Endothelial cell of umbilical vein (primary cell): ENCODE results near the gene ZNF248. TPM values are rescaled to one million over a fixed set of nuclear protein-coding genes. Genes with fewer than 3 reads are reported as not detected.

Experiments used
- BruUV-seq: library from RNA; stranded (reverse); fragments of 400-500 nt; replicated peaks from 2 replicates; lab custom pipeline; 2021; lab: Mats Ljungman, UMichigan
- CTCF ChIA-PET: fragments of 300-600, 350-600 bp; sonication (Branson Sonifier 250); formaldehyde crosslinking; loops from one replicate; lab custom pipeline; 2021; ENCODE audit warnings: antibody characterized with exemption, inconsistent platforms; lab: Charles Lee
- POLR2A ChIA-PET: fragments of 300-600, 350-600 bp; sonication (Branson Sonifier 250); formaldehyde crosslinking; loops from one replicate; lab custom pipeline; 2021; ENCODE audit warnings: antibody characterized with exemption, inconsistent platforms; lab: Charles Lee
- DNase-seq: peaks from one replicate; pipeline ENCODE4 v3.0.0-alpha.2; 2011; ENCODE audit warnings: low read depth, low spot score
- FAIRE-seq: peaks from 2 replicates; lab custom pipeline; 2011; peaks lifted over from hg19 to GRCh38; lab: Jason Lieb, UNC
- H2AFZ ChIP-seq: 2 replicates; pipeline ENCODE4 v1.6.0; 2012; ENCODE audit warnings: low read depth, low read length, control low read depth, inconsistent platforms
- H3K27ac ChIP-seq: 2 replicates; pipeline ENCODE4 v1.5.1; 2011; ENCODE audit warnings: low read depth, mild to moderate bottlenecking, control low read depth, low read length, moderate library complexity; ENCODE audit not compliant: insufficient read depth
- H3K27me3 ChIP-seq, 2 experiments: 2 replicates each; pipeline versions ENCODE4 v1.6.0 to v1.6.1; 2011; ENCODE audit warnings: low read length in 2 of 2, mixed read lengths in 1 of 2; ENCODE audit not compliant: control insufficient read depth in 2 of 2, insufficient read depth in 2 of 2
- H3K36me3 ChIP-seq, 2 experiments: 2 replicates in 1 of 2; 3 replicates in 1 of 2; pipeline ENCODE4 v1.5.1; 2011; ENCODE audit warnings: low read length in 2 of 2, mild to moderate bottlenecking in 1 of 2, moderate library complexity in 1 of 2; ENCODE audit not compliant: control insufficient read depth in 2 of 2, insufficient read depth in 2 of 2; ENCODE audit errors: extremely low read depth in 1 of 2
- H3K4me1 ChIP-seq: 3 replicates; pipeline ENCODE4 v1.5.1; 2011; ENCODE audit warnings: mild to moderate bottlenecking, low read length; ENCODE audit not compliant: control insufficient read depth, insufficient read depth; ENCODE audit errors: extremely low read depth
- H3K4me2 ChIP-seq: 2 replicates; pipeline ENCODE4 v1.6.1; 2011; ENCODE audit warnings: low read length, control low read depth, mixed read lengths; ENCODE audit not compliant: insufficient read depth
- H3K4me3 ChIP-seq, 3 experiments: fragments of 200-600 bp in 1 of 3; sonication (generic), shearing (Covaris generic) in 1 of 3; replicated peaks in 1 of 3; 2 replicates each; pipeline ENCODE4 v1.5.1; 2011 to 2016; ENCODE audit warnings: control low read depth in 3 of 3, low read length in 3 of 3, mild to moderate bottlenecking in 2 of 3, inconsistent platforms in 1 of 3, low read depth in 1 of 3, moderate library complexity in 1 of 3; ENCODE audit not compliant: insufficient read depth in 1 of 3
- H3K79me2 ChIP-seq: 2 replicates; pipeline ENCODE4 v1.6.0; 2012; ENCODE audit warnings: low read length, inconsistent platforms; ENCODE audit not compliant: control insufficient read depth, insufficient read depth
- H3K9ac ChIP-seq: replicated peaks from 2 replicates; pipeline ENCODE3; 2011; ENCODE audit warnings: low read length, control low read depth; ENCODE audit not compliant: insufficient read depth; ENCODE audit errors: extremely low read depth
- H3K9me1 ChIP-seq: replicated peaks from 3 replicates; pipeline ENCODE4 v1.6.0; 2011; ENCODE audit warnings: mild to moderate bottlenecking, low read length; ENCODE audit not compliant: control insufficient read depth, insufficient read depth; ENCODE audit errors: extremely low read depth
- H3K9me3 ChIP-seq: replicated peaks from 2 replicates; pipeline ENCODE4 v1.5.1; 2012; ENCODE audit warnings: low read length, inconsistent platforms; ENCODE audit not compliant: control insufficient read depth, insufficient read depth
- H4K20me1 ChIP-seq: replicated peaks from 2 replicates; pipeline ENCODE3; 2011; ENCODE audit warnings: mild to moderate bottlenecking, low read length; ENCODE audit not compliant: control insufficient read depth, insufficient read depth; ENCODE audit errors: extremely low read depth
- CTCF ChIP-seq, 2 donors: IDR thresholded peaks; 1 replicate in 1 of 2; 2 replicates in 1 of 2; pipeline ENCODE4 v1.5.1; 2011; ENCODE audit warnings: low read length in 2 of 2, mild to moderate bottlenecking in 2 of 2, moderate library complexity in 2 of 2, control low read depth in 1 of 2, inconsistent platforms in 1 of 2, low read depth in 1 of 2; ENCODE audit not compliant: insufficient read depth in 1 of 2; ENCODE audit errors: extremely low read depth in 1 of 2
- EZH2 ChIP-seq: IDR thresholded peaks from 2 replicates; pipeline ENCODE4 v1.6.1; 2012; ENCODE audit warnings: borderline replicate concordance, low read depth, mild to moderate bottlenecking, moderate library complexity, low read length, inconsistent platforms; ENCODE audit not compliant: severe bottlenecking
- FOS ChIP-seq: IDR thresholded peaks from 2 replicates; pipeline ENCODE4 v1.6.1; 2011; ENCODE audit warnings: mild to moderate bottlenecking, low read length, moderate library complexity, borderline replicate concordance; ENCODE audit not compliant: insufficient read depth
- GATA2 ChIP-seq: IDR thresholded peaks from 2 replicates; pipeline ENCODE4 v1.7.0; 2011; ENCODE audit warnings: low read depth, mild to moderate bottlenecking, moderate library complexity, mixed read lengths, low read length; ENCODE audit not compliant: insufficient read length, insufficient read depth
- JUN ChIP-seq: IDR thresholded peaks from 2 replicates; pipeline ENCODE4 v1.6.1; 2011; ENCODE audit warnings: borderline replicate concordance, low read depth; ENCODE audit not compliant: insufficient read length, insufficient read depth
- MYC ChIP-seq: IDR thresholded peaks from one replicate; pipeline ENCODE4 v1.6.1; 2011; ENCODE audit warnings: mild to moderate bottlenecking, low read depth, low read length
- POLR2A ChIP-seq: IDR thresholded peaks from 2 replicates; pipeline ENCODE4 v1.6.1; 2012; ENCODE audit warnings: low read depth, mild to moderate bottlenecking, control low read depth, low read length
- POLR2AphosphoS5 ChIP-seq: IDR thresholded peaks from 2 replicates; pipeline ENCODE4 v1.6.1; 2012; ENCODE audit warnings: low read depth, mild to moderate bottlenecking, control low read depth, low read length, moderate library complexity; ENCODE audit not compliant: insufficient read depth
- dilution Hi-C: fragments of 300-500 bp; cut with MboI; formaldehyde crosslinking; loops from one replicate; pipeline ENCODE4 v1.15.0; 2019; ENCODE audit warnings: low sequenced_read_pairs; ENCODE audit not compliant: extremely low pct_ligation_motif_present
- intact Hi-C: fragments of 100-400 bp; cut with micrococcal nuclease; formaldehyde crosslinking; loops from one replicate; pipeline ENCODE4 v1.10.0; 2022
- polyA plus RNA-seq, 4 experiments: library from polyadenylated mRNA; depleted of rRNA in 3 of 4; stranded (reverse) in 3 of 4; unstranded in 1 of 4; fragments of >200 nt; gene quantifications; 2 replicates each; pipeline versions ENCODE4 v1.2.1 to v1.2.3, GENCODE V29; 2011 to 2012; ENCODE audit warnings: missing spikeins in 1 of 4
- total RNA-seq: library from RNA; stranded (reverse); gene quantifications from 2 replicates; pipeline ENCODE4 v1.2.3, GENCODE V29; 2021
- TF ChIP-seq, protein P1 (sequence below): IDR thresholded peaks from 2 replicates; pipeline ENCODE4 v1.6.1; 2011; ENCODE audit not compliant: insufficient read depth, insufficient read length

Gene ZNF248
- total and polyA plus RNA-seq, 2 donors (not counting 3 experiments of a cell fraction or from before 2014, with no cell fraction given): 4.3 to 6.5 TPM

DNA sequence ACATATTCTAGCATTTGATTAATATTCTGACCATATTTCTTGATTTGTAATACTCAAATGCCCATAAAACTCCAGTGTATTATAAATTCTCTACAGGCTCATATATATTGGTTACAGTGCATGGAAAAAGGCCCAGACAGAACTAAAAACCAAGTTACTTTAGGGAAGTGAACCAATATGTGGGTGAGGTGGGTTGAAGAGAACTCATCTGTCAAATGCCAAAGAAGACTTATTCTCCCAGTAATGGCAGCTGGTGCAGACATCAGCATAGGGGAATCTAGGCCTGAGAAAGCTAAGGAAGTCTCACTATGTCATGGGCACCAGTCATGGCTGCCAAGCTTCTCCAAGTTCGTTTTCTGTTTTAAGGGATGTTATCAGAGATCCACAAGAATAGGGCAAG, 30.6 kb downstream of the ZNF248 start:
- no peak overlapping the region for H3K4me2 ChIP-seq
- no peaks in the 10 kb centered on the region for H3K4me1 ChIP-seq
- H4K20me1 ChIP-seq: no peaks in the 10 kb centered on the region
- no peak overlapping the region for H3K9ac ChIP-seq
- H3K27ac ChIP-seq: no peak overlapping the region
- intact Hi-C loops: no loop called here
- no peaks in the 10 kb centered on the region for H3K79me2 ChIP-seq
- peaks cover under 1% of the 10 kb centered on the region for H3K9me3 ChIP-seq
- no peak overlapping the region for H3K4me3 ChIP-seq
- no peaks in the 10 kb centered on the region for H3K27me3 ChIP-seq
- FAIRE-seq (no peak), DNase-seq (no peak)
- H3K9me1 ChIP-seq: no peaks in the 10 kb centered on the region
- TF ChIP-seq CTCF (IDR thresholded peaks at IDR 0.05; ENCODE audit: extremely low read depth in 1 of 2, insufficient read depth in 1 of 2, low read depth in 1 of 2, low read length in 2 of 2) (no peak), MYC (no peak), EZH2 (no peak), FOS (no peak), POLR2A (no peak), GATA2 (no peak), POLR2AphosphoS5 (no peak), JUN (no peak)
- TF ChIP-seq, protein P1, sequence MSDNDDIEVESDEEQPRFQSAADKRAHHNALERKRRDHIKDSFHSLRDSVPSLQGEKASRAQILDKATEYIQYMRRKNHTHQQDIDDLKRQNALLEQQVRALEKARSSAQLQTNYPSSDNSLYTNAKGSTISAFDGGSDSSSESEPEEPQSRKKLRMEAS: no peak
- H2AFZ ChIP-seq: no peak overlapping the region
- BruUV-seq: no TSS peak
- dilution Hi-C loops: no loop called here
- CTCF ChIA-PET: no interaction called here
- peaks cover 2 to 4% of the 10 kb centered on the region in 2 experiments for H3K36me3 ChIP-seq
- POLR2A ChIA-PET: no interaction called here
